GM10248 (cell line): ENCODE results near the gene ITGA5.

Experiments used
- CTCF ChIA-PET: fragments of 300-600 bp; sonication (Branson Sonifier 250); formaldehyde crosslinking; extraction: SDS; loops from one replicate; lab custom pipeline; 2021; ENCODE audit warnings: antibody characterized with exemption; lab: Yijun Ruan, JAX
- POLR2A ChIA-PET: fragments of 350-650 bp; sonication (Branson Sonifier 250); formaldehyde crosslinking; extraction: SDS; loops from one replicate; lab custom pipeline; 2020; ENCODE audit warnings: antibody characterized with exemption; lab: Yijun Ruan, JAX
- DNase-seq: peaks from one replicate; pipeline ENCODE4 v3.0.0; 2012; ENCODE audit errors: extremely low spot score
- CTCF ChIP-seq: IDR thresholded peaks from 2 replicates; pipeline ENCODE4 v1.5.1; 2012; ENCODE audit warnings: mild to moderate bottlenecking, low read depth; ENCODE audit errors: extremely low read depth, missing control alignments, control extremely low read depth

The ITGA5 gene

GRCh38 chr12:54359762-54360351, 59.2 kb downstream of the ITGA5 start:
- CTCF ChIA-PET = interaction anchor here (0.8 to 8.6 kb wide), 23 partner anchors 8 to 159 kb away, joined by 3 to 74 read pairs (median 7); partner anchors contain the start of gene COPZ1
- POLR2A ChIA-PET = interaction anchor here (1.0 to 1.7 kb wide), 5 partner anchors 9 to 80 kb away, joined by 4 to 9 read pairs (median 6); partner anchors contain the start of genes CBX5, COPZ1 and HNRNPA1
- DNase-seq = no peak
- TF ChIP-seq CTCF = no peak

GRCh38 chr12:54358945-54359761, 59.9 kb downstream of the ITGA5 start:
- POLR2A ChIA-PET = interaction anchor here (0.6 to 1.7 kb wide), 9 partner anchors 9 to 979 kb away, joined by 3 to 9 read pairs (median 4); partner anchors contain the start of genes CBX5, COPZ1, HNRNPA1 and SP1
- CTCF ChIA-PET = interaction anchor here (0.9 to 8.6 kb wide), 22 partner anchors 8 to 158 kb away, joined by 3 to 74 read pairs (median 7); partner anchors contain the start of gene COPZ1
- no peak for TF ChIP-seq CTCF
- peak; percentile 97 for DNase-seq

- ChIA-PET POLR2A (interaction anchor here (0.6 to 1.7 kb wide), 9 partner anchors 10 to 979 kb away, joined by 3 to 9 read pairs (median 4); partner anchors contain the start of genes CBX5, COPZ1, HNRNPA1 and SP1), CTCF (interaction anchor here (0.9 to 8.6 kb wide), 18 partner anchors 9 to 157 kb away, joined by 3 to 74 read pairs (median 12); partner anchors contain the start of gene COPZ1)
- DNase-seq = peak; percentile 70
- TF ChIP-seq CTCF = no peak
Measured at GRCh38 chr12:54358191-54358944, 60.7 kb downstream of the ITGA5 start.

GRCh38 chr12:54357506-54358190, 61.4 kb downstream of the ITGA5 start:
- no peak for TF ChIP-seq CTCF
- ChIA-PET CTCF (interaction anchor here (0.9 to 8.6 kb wide), 15 partner anchors 11 to 150 kb away, joined by 4 to 74 read pairs (median 20); partner anchors contain the start of gene COPZ1), POLR2A (interaction anchor here (1.6 kb wide), 1 partner anchor 66 kb away, joined by 5 read pairs; no protein-coding TSS in a partner anchor)
- DNase-seq = no peak

- DNase-seq = no peak
- POLR2A ChIA-PET = interaction anchor here (1.6 kb wide), 1 partner anchor 65 kb away, joined by 5 read pairs; no protein-coding TSS in a partner anchor
- no peak for TF ChIP-seq CTCF
- CTCF ChIA-PET = interaction anchor here (0.9 to 8.6 kb wide), 16 partner anchors 10 to 149 kb away, joined by 3 to 74 read pairs (median 6); partner anchors contain the start of gene COPZ1
Measured at GRCh38 chr12:54356951-54357356, 62.1 kb downstream of the ITGA5 start.
